A673 (cell line): ENCODE measurements around the gene HDAC4. TPM values are rescaled to one million over a fixed set of nuclear protein-coding genes. Genes with fewer than 3 reads are reported as not detected.

Experiments used
- BruUV-seq: library from RNA; stranded (reverse); fragments of 400-500 nt; replicated peaks from 2 replicates; lab custom pipeline; 2021; lab: Mats Ljungman, UMichigan
- CTCF ChIA-PET: fragments of 300-600 bp; sonication (Branson Sonifier 250); formaldehyde crosslinking; loops from one replicate; lab custom pipeline; 2022; ENCODE audit warnings: antibody characterized with exemption; lab: Charles Lee
- POLR2A ChIA-PET: fragments of 300-600 bp; sonication (Branson Sonifier 250); formaldehyde crosslinking; loops from one replicate; lab custom pipeline; 2022; ENCODE audit warnings: antibody characterized with exemption; ENCODE audit not compliant: low non-redundant PET; lab: Charles Lee
- DNase-seq: peaks from one replicate; pipeline ENCODE4 v3.0.0-alpha.2; 2015; ENCODE audit warnings: low spot score
- H3K27ac ChIP-seq: fragments of 200-600 bp; sonication (generic); 2 replicates; pipeline ENCODE4 v1.5.1; 2016; ENCODE audit warnings: mixed run types, low read depth, mild to moderate bottlenecking, mixed read lengths, antibody characterized with exemption, low read length; ENCODE audit not compliant: poor library complexity, severe bottlenecking
- H3K27me3 ChIP-seq: fragments of 200-600 bp; sonication (generic); replicated peaks from 2 replicates; pipeline ENCODE4 v1.6.1; 2017; ENCODE audit warnings: mixed run types, low read depth, mild to moderate bottlenecking, mixed read lengths, antibody characterized with exemption, low read length; ENCODE audit not compliant: insufficient read depth, poor library complexity
- H3K36me3 ChIP-seq: fragments of 200-600 bp; sonication (generic); 2 replicates; pipeline ENCODE4 v1.6.1; 2016; ENCODE audit warnings: mixed run types, mild to moderate bottlenecking, mixed read lengths, antibody characterized with exemption, low read length; ENCODE audit not compliant: insufficient read depth, poor library complexity, severe bottlenecking
- H3K4me1 ChIP-seq: fragments of 200-600 bp; sonication (generic); 2 replicates; pipeline ENCODE4 v1.6.1; 2017; ENCODE audit warnings: mixed run types, mild to moderate bottlenecking, mixed read lengths, antibody characterized with exemption, low read length; ENCODE audit not compliant: insufficient read depth, poor library complexity, severe bottlenecking
- H3K4me3 ChIP-seq: fragments of 200-600 bp; sonication (generic); 2 replicates; pipeline ENCODE4 v1.5.1; 2016; ENCODE audit warnings: low read depth, mixed run types, mild to moderate bottlenecking, mixed read lengths, low read length; ENCODE audit not compliant: poor library complexity, severe bottlenecking
- H3K9me3 ChIP-seq: fragments of 200-600 bp; sonication (generic); 2 replicates; pipeline ENCODE4 v1.6.1; 2016; ENCODE audit warnings: mixed run types, low read depth, mild to moderate bottlenecking, mixed read lengths, antibody characterized with exemption, low read length; ENCODE audit not compliant: poor library complexity, severe bottlenecking
- CTCF ChIP-seq: fragments of 300-800, 200-600 bp; sonication (generic); conservative IDR thresholded peaks from 2 replicates; pipeline ENCODE4 v1.5.1; 2017; ENCODE audit warnings: low read depth, mild to moderate bottlenecking, antibody characterized with exemption, low read length, moderate library complexity, mixed read lengths
- EZH2 ChIP-seq: fragments of 200-600 bp; sonication (generic); IDR thresholded peaks from 2 replicates; pipeline ENCODE4 v1.6.1; 2017; ENCODE audit warnings: borderline replicate concordance, low read depth, mild to moderate bottlenecking, mixed read lengths, antibody characterized with exemption, low read length; ENCODE audit not compliant: poor library complexity, severe bottlenecking
- intact Hi-C: fragments of 100-400 bp; cut with micrococcal nuclease; formaldehyde crosslinking; loops from one replicate; pipeline ENCODE4 v1.10.0; 2022; ENCODE audit not compliant: unreplicated experiment
- total RNA-seq: library from RNA; stranded (reverse); gene quantifications from 2 replicates; pipeline ENCODE4 v1.2.3, GENCODE V29; 2021

HDAC4 gene
- total RNA-seq, 1 experiment from 2014 or later = 40.0 TPM

GRCh38 chr2:239412905-239413603, 12.2 kb upstream of the HDAC4 start:
- TF ChIP-seq CTCF (no peak), EZH2 (no peak)
- H3K9me3 ChIP-seq = no peaks in the 10 kb centered on the region
- BruUV-seq = no TSS peak
- intact Hi-C loops = no loop called here
- no peak overlapping the region for H3K27ac ChIP-seq
- ChIA-PET CTCF (no interaction called here), POLR2A (no interaction called here)
- H3K4me1 ChIP-seq = no peaks in the 10 kb centered on the region
- H3K27me3 ChIP-seq = peaks cover 9% of the 10 kb centered on the region
- no peaks in the 10 kb centered on the region for H3K36me3 ChIP-seq
- no peak for DNase-seq
- H3K4me3 ChIP-seq = no peak overlapping the region

- no peak for DNase-seq
- Histone ChIP-seq H3K9me3 (no peaks in the 10 kb centered on the region), H3K4me1 (no peaks in the 10 kb centered on the region), H3K27ac (no peak overlapping the region), H3K36me3 (no peaks in the 10 kb centered on the region), H3K27me3 (peaks cover under 1% of the 10 kb centered on the region), H3K4me3 (no peak overlapping the region)
- TF ChIP-seq EZH2 (no peak), CTCF (no peak)
- ChIA-PET POLR2A (no interaction called here), CTCF (no interaction called here)
- intact Hi-C loops = no loop called here
- BruUV-seq = no TSS peak
Observed at GRCh38 chr2:239411549-239412319, 10.9 kb upstream of the HDAC4 start.

- intact Hi-C loops = no loop called here
- no TSS peak for BruUV-seq
- no peak for TF ChIP-seq CTCF
- TF ChIP-seq EZH2 = no peak
- Histone ChIP-seq H3K9me3 (no peaks in the 10 kb centered on the region), H3K36me3 (no peaks in the 10 kb centered on the region), H3K27ac (no peak overlapping the region), H3K4me1 (no peaks in the 10 kb centered on the region), H3K27me3 (no peaks in the 10 kb centered on the region), H3K4me3 (no peak overlapping the region)
- no peak for DNase-seq
- ChIA-PET POLR2A (no interaction called here), CTCF (no interaction called here)
Observed at GRCh38 chr2:239411117-239411516, 10.3 kb upstream of the HDAC4 start.
